ENCODE measurements around the gene IFNA13.
A peak's percentile ranks its signal among the peaks of the same experiment; 100 is the strongest.

Gene IFNA13

DNA sequence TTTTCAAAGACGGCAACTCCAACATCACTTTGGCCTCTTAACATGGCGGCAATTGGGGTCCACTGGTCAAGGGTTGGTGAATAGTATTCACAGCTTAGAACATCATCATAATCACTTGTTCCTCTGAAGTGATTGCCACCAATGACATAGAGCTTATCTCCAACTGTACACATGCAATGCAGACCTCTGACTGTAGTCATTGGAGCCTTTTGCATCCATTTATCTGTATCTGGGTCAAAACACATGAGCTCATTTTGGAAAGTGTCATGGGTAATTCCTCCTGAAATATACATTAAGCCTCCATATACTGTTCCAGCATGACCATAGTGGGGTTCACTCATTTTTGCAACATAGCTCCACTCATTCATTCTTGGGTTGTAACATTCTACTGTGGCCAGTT, 34.6 kb downstream of the IFNA13 start:
- DNase-seq (ENCODE audit: low read depth), result no peak
- peak overlapping the region; percentile 61 for H3K4me3 ChIP-seq (ENCODE audit: low read depth, low read length)
- TF ChIP-seq, protein P1, sequence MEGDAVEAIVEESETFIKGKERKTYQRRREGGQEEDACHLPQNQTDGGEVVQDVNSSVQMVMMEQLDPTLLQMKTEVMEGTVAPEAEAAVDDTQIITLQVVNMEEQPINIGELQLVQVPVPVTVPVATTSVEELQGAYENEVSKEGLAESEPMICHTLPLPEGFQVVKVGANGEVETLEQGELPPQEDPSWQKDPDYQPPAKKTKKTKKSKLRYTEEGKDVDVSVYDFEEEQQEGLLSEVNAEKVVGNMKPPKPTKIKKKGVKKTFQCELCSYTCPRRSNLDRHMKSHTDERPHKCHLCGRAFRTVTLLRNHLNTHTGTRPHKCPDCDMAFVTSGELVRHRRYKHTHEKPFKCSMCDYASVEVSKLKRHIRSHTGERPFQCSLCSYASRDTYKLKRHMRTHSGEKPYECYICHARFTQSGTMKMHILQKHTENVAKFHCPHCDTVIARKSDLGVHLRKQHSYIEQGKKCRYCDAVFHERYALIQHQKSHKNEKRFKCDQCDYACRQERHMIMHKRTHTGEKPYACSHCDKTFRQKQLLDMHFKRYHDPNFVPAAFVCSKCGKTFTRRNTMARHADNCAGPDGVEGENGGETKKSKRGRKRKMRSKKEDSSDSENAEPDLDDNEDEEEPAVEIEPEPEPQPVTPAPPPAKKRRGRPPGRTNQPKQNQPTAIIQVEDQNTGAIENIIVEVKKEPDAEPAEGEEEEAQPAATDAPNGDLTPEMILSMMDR (IDR thresholded peaks at IDR 0.05; ENCODE audit: insufficient read depth, low read depth, low read length, missing control alignments), result no peak

DNA sequence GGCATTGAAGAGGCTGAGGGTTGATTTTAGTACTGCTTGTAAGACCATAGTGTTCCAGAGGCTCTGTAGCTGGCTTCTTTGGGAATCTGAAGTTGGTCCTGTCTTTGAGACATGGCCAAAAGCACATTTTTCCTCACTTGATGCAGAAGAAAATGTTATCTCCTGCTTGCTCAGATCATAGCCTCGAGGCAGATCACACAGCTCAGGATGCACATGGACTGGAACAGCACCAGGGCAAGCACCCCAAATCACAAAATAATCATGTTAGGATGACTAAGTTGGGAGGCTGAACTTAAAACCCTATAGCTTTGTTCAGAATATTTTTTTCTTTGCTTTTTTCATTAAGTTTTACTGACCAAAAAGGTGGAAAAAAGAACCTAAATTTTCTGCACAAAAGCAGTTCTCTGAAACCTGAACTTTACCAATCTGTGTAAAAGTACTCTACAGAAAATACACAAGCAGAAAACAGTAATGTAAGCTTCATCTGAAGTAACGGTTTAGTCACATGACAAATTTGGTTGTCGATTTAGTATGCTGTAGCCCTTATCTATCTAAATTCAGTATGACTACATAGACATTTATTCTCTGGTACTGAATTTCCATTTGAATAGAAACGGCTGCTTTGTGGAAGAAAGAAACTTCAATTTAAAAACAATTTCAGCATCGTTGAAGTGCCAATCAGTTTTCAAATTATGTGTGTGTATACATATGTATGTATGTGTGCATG, 36.0 kb downstream of the IFNA13 start:
- DNase-seq (ENCODE audit: low read depth), result no peak
- H3K4me3 ChIP-seq (ENCODE audit: low read depth, low read length), result peak overlapping the region; percentile 1; the same call in 1 of the 2 replicates
- TF ChIP-seq, protein P1 (IDR thresholded peaks at IDR 0.05; ENCODE audit: insufficient read depth, low read depth, low read length, missing control alignments), result no peak

DNA sequence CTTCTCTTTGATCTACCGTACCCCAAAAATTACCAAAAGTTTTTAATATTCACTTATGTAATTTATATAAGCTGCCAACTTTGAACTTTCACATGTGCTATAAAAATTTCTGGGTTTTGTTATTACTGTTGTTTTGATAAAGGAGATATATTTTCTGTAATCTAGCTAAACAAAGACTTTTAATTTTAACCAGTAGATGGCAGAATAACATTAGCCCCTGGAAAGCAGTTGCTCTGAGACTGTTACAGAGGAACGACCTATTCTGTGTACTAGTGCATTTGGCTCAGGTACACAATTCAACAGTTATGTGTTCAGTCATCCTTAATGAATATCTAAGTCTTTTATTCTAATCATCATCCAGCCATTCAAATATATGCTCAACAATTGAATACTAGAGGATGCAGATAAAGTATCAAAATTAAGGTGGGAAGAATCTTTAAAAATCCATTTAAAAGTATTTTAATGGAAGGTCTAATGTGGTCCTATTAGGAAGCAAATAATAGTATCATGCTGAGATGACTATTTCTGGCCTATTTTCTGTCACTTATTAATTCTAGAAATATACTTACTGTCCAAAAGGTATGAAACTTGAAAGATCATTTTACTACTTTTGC, 41.2 kb downstream of the IFNA13 start:
- DNase-seq (ENCODE audit: low read depth), result peak; percentile 62
- TF ChIP-seq, protein P1 (IDR thresholded peaks at IDR 0.05; ENCODE audit: insufficient read depth, low read depth, low read length, missing control alignments), result peak; percentile 55
- H3K4me3 ChIP-seq (ENCODE audit: low read depth, low read length), result no peak overlapping the region

DNA sequence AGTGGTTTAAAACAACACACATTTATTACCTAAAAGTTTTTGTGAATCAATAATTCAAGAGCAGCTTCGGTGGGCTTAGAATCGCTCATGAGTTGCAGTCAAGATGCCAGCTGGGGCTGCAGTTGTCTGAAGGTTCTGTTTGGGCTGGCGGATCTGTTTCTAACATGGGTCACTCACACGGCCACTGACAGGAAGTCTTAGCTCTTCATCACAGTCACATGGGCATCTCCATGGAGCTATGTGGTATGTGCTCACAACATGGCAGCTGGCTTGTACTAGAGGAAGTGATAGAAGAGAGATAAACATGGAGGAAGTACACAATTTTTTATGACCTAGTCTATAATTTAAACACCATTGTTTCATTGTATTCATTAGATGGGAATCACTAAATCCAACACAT, 43.8 kb downstream of the IFNA13 start:
- DNase-seq (ENCODE audit: low read depth), result no peak
- TF ChIP-seq, protein P1 (IDR thresholded peaks at IDR 0.05; ENCODE audit: insufficient read depth, low read depth, low read length, missing control alignments), result no peak
- H3K4me3 ChIP-seq (ENCODE audit: low read depth, low read length), result no peak overlapping the region

DNA sequence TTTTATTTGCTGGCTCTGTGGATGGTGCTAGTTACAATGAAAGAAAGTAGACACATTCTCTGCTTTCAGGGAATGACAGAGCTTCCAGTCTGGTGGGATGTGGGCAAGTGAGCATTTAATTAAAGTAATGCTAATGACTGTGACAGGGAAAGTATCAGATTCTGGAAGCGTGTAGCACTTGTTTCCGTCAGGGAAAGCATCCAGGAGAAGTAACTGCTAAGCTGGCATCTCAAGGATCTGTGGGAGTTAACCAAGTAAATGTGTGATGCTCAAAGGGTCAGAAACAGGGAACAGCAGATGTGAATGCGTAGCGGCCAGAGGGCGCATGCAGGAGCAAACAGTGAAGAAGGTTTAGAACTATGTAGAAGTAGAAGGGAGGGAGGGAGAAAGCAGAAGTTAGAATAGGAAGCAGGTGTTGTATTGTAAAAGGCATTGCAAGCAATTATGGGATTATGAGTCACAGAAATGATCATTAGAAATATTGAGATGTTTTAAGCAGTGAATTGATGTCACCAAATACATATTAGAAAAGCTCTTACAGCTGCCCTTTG, 44.9 kb downstream of the IFNA13 start:
- H3K4me3 ChIP-seq (ENCODE audit: low read depth, low read length), result no peak overlapping the region
- no peak for DNase-seq (ENCODE audit: low read depth)
- TF ChIP-seq, protein P1 (IDR thresholded peaks at IDR 0.05; ENCODE audit: insufficient read depth, low read depth, low read length, missing control alignments), result no peak

DNA sequence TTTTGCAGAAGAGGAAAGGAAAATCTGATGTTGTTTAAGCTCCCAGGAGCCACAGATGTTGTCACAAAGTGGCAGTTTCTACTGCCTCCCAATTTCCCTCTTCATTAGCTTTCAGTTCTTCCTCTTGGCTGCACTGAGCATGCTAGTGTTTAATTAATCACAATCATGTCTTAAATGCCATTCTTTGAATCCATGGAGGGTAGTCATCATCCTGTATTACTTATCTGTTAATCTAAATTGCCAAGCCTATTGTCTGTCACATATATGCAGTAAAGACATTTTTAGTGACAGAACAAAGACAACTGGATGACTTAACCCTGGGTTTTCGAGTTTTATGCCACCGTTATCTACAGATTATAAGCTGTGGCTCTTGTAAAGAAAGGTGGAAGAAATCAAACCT, 47.4 kb downstream of the IFNA13 start:
- no peak overlapping the region for H3K4me3 ChIP-seq (ENCODE audit: low read depth, low read length)
- no peak for DNase-seq (ENCODE audit: low read depth)
- TF ChIP-seq, protein P1 (IDR thresholded peaks at IDR 0.05; ENCODE audit: insufficient read depth, low read depth, low read length, missing control alignments), result no peak
